ENCODE data around the gene BICD2. TPM values are rescaled to one million over a fixed set of nuclear protein-coding genes. Genes with fewer than 3 reads are reported as not detected.
A peak's percentile ranks its signal among the peaks of the same experiment; 100 is the strongest.

Gene BICD2
- total and polyA plus RNA-seq, 10 of the 15 experiments (the other 5 are each of a cell fraction or from before 2014, with no cell fraction given): 5.3 to 25.5 (median 14.4) TPM

- TF ChIP-seq HSF1 (IDR thresholded peaks at IDR 0.05; ENCODE audit: low read depth, low read length) (no peak), ELK1 (IDR thresholded peaks at IDR 0.05; ENCODE audit: low read depth, low read length) (peak; percentile 92), NR2C1 (IDR thresholded peaks at IDR 0.05) (peak; percentile 92), ESRRA (IDR thresholded peaks at IDR 0.05; ENCODE audit: low read length) (no peak), CTCF (IDR thresholded peaks at IDR 0.05 in 2 of 3, conservative IDR thresholded peaks at IDR 0.05 in 1 of 3; ENCODE audit: control insufficient read depth in 2 of 3, extremely low read depth in 1 of 3, insufficient read depth in 1 of 3, low read depth in 3 of 3, low read length in 3 of 3) (no peak), BMI1 (IDR thresholded peaks at IDR 0.05; ENCODE audit: borderline replicate concordance) (no peak), IKZF1 (conservative IDR thresholded peaks at IDR 0.05) (peak; percentile 98), SUPT20H (IDR thresholded peaks at IDR 0.05; ENCODE audit: borderline replicate concordance, control insufficient read depth, low read depth, low read length) (no peak), POLR2AphosphoS2 (IDR thresholded peaks at IDR 0.05; ENCODE audit: low read depth, low read length) (peak; percentile 86), MEF2B (IDR thresholded peaks at IDR 0.05; ENCODE audit: partially characterized antibody, poor library complexity, severe bottlenecking) (peak; percentile 15), ZBTB11 (CRISPR knock-in tag; IDR thresholded peaks at IDR 0.05) (peak; percentile 87), MXI1 (IDR thresholded peaks at IDR 0.05; ENCODE audit: low read depth, low read length) (peak; percentile 83), CREB1 (IDR thresholded peaks at IDR 0.05; ENCODE audit: low read depth) (peak; percentile 97), MEF2A (IDR thresholded peaks at IDR 0.05; ENCODE audit: insufficient read depth, low read depth, low read length) (0 out of 2 replicates have a peak, but pooled peaks have one; percentile 18), PRDM15 (CRISPR knock-in tag; IDR thresholded peaks at IDR 0.05) (no peak), TARDBP (IDR thresholded peaks at IDR 0.05; ENCODE audit: borderline replicate concordance) (peak; percentile 22; the same call in 1 of the 2 replicates)
Measured at GRCh38 chr9:92669890-92670708, 94.5 kb downstream of the BICD2 start, which contains the start of gene IPPK (continued).
